Omental fat pad (tissue), 4 donors: ENCODE results near the gene KRTAP12-4. TPM values are rescaled to one million over a fixed set of nuclear protein-coding genes. Genes with fewer than 3 reads are reported as not detected.

ENCODE experiments used
- ATAC-seq: fragments of 150-250 bp; one replicate; pipeline ENCODE4 v1.9.1; 2016; ENCODE audit warnings: mild to moderate bottlenecking, moderate library complexity; ENCODE audit not compliant: low FRiP score
- DNase-seq: peaks from one replicate; pipeline ENCODE4 v3.0.0-alpha.2; 2019; ENCODE audit warnings: low spot score
- total RNA-seq, 4 donors: library from RNA; depleted of rRNA; stranded (reverse); fragments of >200 nt; gene quantifications; one replicate each; pipeline ENCODE4 v1.1.0, GENCODE V29; 2016
- TF ChIP-seq, protein P1 (sequence below), 3 donors: fragments of 450-650 bp; IDR thresholded peaks; one replicate each; pipeline ENCODE4 v1.5.1; 2016 to 2017; ENCODE audit warnings: antibody characterized with exemption in 3 of 3, mild to moderate bottlenecking in 3 of 3, moderate library complexity in 2 of 3

Gene KRTAP12-4
- total RNA-seq = not detected

GRCh38 chr21:44654576-44655175 is at the start of gene KRTAP12-4:
TSS of gene KRTAP12-4 (minus strand) at chr21:44654659. CDS start at chr21:44654614, 45 bp downstream.
- ATAC-seq (no peak), DNase-seq (no peak)
- TF ChIP-seq, protein P1, sequence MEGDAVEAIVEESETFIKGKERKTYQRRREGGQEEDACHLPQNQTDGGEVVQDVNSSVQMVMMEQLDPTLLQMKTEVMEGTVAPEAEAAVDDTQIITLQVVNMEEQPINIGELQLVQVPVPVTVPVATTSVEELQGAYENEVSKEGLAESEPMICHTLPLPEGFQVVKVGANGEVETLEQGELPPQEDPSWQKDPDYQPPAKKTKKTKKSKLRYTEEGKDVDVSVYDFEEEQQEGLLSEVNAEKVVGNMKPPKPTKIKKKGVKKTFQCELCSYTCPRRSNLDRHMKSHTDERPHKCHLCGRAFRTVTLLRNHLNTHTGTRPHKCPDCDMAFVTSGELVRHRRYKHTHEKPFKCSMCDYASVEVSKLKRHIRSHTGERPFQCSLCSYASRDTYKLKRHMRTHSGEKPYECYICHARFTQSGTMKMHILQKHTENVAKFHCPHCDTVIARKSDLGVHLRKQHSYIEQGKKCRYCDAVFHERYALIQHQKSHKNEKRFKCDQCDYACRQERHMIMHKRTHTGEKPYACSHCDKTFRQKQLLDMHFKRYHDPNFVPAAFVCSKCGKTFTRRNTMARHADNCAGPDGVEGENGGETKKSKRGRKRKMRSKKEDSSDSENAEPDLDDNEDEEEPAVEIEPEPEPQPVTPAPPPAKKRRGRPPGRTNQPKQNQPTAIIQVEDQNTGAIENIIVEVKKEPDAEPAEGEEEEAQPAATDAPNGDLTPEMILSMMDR (IDR thresholded peaks at IDR 0.05) = no peak

- DNase-seq (peak; percentile 11), ATAC-seq (no peak)
- TF ChIP-seq, protein P1 (IDR thresholded peaks at IDR 0.05) = no peak
Measured at GRCh38 chr21:44703731-44704635, 49.5 kb upstream of the KRTAP12-4 start.

DNA sequence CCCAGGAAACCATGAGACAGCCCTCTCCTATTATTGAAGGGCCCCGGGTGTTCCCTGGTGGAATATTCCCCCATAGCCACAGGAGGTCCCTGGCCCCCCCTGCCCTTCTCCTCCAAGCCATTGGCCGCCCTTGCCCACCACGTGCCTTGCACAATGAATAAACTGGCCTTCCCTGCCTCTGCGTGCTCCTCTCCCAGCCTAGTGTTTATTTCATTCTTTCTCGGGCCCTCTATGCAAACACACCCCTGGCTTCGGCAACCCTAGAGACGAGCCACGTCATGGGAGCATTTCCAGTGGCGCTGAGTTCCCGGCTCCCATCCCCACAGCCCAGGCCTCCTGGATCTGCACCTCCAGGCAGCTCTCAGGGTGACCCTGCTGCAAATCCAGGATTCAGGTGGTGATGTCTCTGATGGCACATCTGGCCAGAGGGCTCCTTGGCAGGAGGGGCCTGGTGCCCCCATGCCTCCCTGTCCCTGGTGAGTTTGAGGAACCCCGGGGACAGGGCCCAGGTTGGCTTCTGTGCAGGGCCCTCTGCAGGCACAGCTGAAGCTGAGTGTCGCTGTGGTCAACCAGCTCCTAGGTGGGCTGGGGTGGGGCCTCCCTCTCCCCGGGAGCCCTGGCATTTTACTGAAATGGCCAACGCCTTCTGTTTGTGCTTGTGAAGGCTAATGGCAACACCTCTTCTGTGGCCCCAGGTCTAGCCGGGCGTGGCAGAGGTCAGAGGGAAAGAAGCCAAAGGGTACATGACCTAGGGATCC is 48.7 kb upstream of the KRTAP12-4 start:
- TF ChIP-seq, protein P1 (IDR thresholded peaks at IDR 0.05) = no peak
- DNase-seq (no peak), ATAC-seq (no peak)

GRCh38 chr21:44702111-44702972 is 47.9 kb upstream of the KRTAP12-4 start:
- TF ChIP-seq, protein P1 (IDR thresholded peaks at IDR 0.05) = no peak
- ATAC-seq (no peak), DNase-seq (no peak)

GRCh38 chr21:44701541-44701940 is 47.1 kb upstream of the KRTAP12-4 start:
- no peak for ATAC-seq
- TF ChIP-seq, protein P1 (IDR thresholded peaks at IDR 0.05) = no peak
- DNase-seq = no peak

DNA sequence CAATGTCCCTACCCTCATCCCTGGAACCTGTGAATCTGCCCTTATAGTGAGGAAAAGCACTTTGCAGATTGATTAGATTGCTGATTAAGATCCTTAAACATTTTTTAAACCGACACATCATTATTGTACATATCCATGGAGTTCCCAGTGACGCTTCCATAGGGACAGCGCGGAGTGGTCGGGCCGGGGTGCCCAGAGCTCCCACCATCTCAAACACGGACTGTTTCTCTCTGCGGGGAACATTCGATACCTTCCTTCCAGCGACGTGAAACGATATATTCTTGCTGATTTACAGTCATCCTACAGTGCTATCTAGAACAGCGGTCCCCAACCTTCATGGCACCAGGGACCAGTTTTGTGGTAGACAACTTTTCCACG is 46.6 kb upstream of the KRTAP12-4 start:
- TF ChIP-seq, protein P1 (IDR thresholded peaks at IDR 0.05) = no peak
- ATAC-seq (no peak), DNase-seq (no peak)
